ENCODE data around the gene CREM. TPM values are rescaled to one million over a fixed set of nuclear protein-coding genes. Genes with fewer than 3 reads are reported as not detected.

Gene CREM
- total RNA-seq, 2 experiments from 2014 or later: 154 to 157 TPM

DNA sequence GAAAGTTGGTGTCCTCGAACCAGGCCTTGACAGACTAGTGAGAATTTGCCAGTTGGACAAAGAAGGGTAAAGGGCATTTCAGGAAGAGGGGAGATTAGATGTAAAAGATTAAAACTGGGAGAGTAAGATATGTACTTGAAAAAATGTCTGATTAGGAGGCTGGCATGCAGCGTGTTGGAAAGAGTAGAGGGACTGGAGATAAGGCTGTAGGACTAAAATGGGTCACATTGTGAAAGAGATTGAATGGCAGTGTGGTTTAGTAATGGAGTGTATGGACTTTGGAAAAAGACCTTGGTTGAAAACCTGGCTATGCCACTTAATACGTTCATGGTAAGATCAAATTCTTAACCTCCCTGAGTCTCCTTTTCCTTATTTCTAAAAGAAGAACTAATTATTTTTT lies 14.1 kb downstream of the CREM start:
- CTCF ChIA-PET: no interaction called here
- POLR2A ChIA-PET: no interaction called here
- H3K27me3 Mint-ChIP-seq: no peaks in the 10 kb centered on the region
- no peak overlapping the region for H3K27ac Mint-ChIP-seq
- peaks cover 13% of the 10 kb centered on the region for H3K36me3 Mint-ChIP-seq (ENCODE audit: low read depth)
- H3K9me3 Mint-ChIP-seq: no peaks in the 10 kb centered on the region
- peaks cover 29% of the 10 kb centered on the region for H3K4me1 Mint-ChIP-seq
- no peak overlapping the region for H3K4me3 Mint-ChIP-seq
- DNase-seq: no peak

DNA sequence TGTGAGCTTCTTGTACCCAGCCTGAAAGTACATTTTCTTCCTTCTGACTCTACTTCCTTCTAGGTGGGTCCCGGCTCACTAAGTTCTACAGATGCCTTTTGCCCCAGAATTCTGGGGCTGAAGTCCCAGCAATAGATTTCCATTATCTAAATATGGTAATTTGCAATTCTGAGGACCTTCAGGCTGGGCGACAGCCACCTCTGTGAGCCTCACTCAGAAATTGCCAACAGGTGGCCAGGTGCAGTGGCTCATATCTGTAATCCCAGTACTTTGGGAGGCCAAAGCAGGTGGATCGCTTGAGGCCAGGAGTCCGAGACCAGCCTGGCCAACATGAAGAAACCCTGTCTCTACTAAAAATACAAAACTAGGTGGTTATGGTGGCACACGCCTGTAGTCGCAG lies 23.7 kb downstream of the CREM start:
- Mint-ChIP-seq H3K27ac (peak overlapping the region; percentile 73), H3K4me3 (peak overlapping the region; percentile 33)
- CTCF ChIA-PET: interaction anchor here (0.9 to 2.6 kb wide), 4 partner anchors 17 to 67 kb away, joined by 4 to 11 read pairs (median 6); no protein-coding TSS in a partner anchor

DNA sequence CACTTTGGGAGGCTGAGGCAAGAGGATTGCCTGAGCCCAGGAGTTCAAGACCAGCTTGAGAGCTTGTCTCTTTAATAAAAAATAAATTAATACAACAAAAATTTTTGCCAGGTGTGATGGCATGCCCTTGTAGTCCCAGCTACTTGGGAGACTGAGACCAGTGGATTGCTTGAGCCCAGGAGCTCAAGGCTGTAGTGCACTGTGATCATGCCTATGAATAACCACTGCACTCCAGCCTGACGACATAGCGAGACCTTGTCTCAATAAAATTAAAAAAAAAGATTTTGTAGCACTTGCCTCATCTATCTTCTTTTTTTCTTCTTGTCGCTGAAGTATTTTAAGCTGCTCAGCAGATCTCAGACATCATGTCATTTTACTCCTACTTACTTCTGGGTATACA lies 26.3 kb downstream of the CREM start:
- no peaks in the 10 kb centered on the region for H3K27me3 Mint-ChIP-seq
- H3K27ac Mint-ChIP-seq: no peak overlapping the region
- CTCF ChIA-PET: interaction anchor here (0.6 to 1.6 kb wide), 2 partner anchors 21 to 42 kb away, joined by 4 read pairs; no protein-coding TSS in a partner anchor
- H3K9me3 Mint-ChIP-seq: no peaks in the 10 kb centered on the region
- no peak for DNase-seq
- peaks cover 41% of the 10 kb centered on the region for H3K36me3 Mint-ChIP-seq (ENCODE audit: low read depth)
- H3K4me3 Mint-ChIP-seq: no peak overlapping the region
- POLR2A ChIA-PET: interaction anchor here (0.6 to 5.3 kb wide), 2 partner anchors 19 to 20 kb away, joined by 3 to 64 read pairs; no protein-coding TSS in a partner anchor
- peaks cover 48% of the 10 kb centered on the region for H3K4me1 Mint-ChIP-seq

More for the DNA sequence above, 23.7 kb downstream of the CREM start:
- no peak for DNase-seq
- H3K27me3 Mint-ChIP-seq: no peaks in the 10 kb centered on the region
- H3K4me1 Mint-ChIP-seq: peaks cover 57% of the 10 kb centered on the region
- H3K36me3 Mint-ChIP-seq (ENCODE audit: low read depth): peaks cover 36% of the 10 kb centered on the region
- POLR2A ChIA-PET: interaction anchor here (1.9 to 5.3 kb wide), 5 partner anchors 16 to 45 kb away, joined by 6 to 64 read pairs (median 51); partner anchors contain the start of gene CREM
- no peaks in the 10 kb centered on the region for H3K9me3 Mint-ChIP-seq

DNA sequence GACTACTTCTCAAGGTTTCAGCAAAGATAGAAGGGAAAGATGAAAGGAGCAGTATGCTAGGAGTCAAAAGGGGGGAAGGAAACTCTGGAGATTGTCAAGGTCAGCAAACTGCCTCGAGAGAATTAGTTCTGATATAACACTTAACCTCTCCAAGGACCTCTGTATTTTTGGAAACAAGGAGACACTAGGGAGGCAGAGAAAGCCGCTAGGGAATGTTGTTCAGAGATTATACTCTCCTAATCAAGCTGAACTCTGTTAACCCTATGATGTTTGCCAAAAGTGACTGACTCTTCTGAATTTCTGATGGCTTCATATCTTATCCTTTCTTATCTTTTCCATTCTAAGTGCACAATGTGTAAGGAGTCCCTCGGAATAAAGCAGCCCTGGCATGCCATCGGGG lies 27.1 kb downstream of the CREM start:
- Mint-ChIP-seq H3K4me3 (no peak overlapping the region), H3K9me3 (no peaks in the 10 kb centered on the region), H3K27ac (no peak overlapping the region), H3K4me1 (peaks cover 42% of the 10 kb centered on the region), H3K36me3 (ENCODE audit: low read depth) (peaks cover 46% of the 10 kb centered on the region), H3K27me3 (no peaks in the 10 kb centered on the region)
- ChIA-PET CTCF (interaction anchor here (0.6 to 1.6 kb wide), 2 partner anchors 22 to 42 kb away, joined by 4 read pairs; no protein-coding TSS in a partner anchor), POLR2A (interaction anchor here (0.6 to 1.1 kb wide), 2 partner anchors 21 to 26 kb away, joined by 3 read pairs; no protein-coding TSS in a partner anchor)
- no peak for DNase-seq

DNA sequence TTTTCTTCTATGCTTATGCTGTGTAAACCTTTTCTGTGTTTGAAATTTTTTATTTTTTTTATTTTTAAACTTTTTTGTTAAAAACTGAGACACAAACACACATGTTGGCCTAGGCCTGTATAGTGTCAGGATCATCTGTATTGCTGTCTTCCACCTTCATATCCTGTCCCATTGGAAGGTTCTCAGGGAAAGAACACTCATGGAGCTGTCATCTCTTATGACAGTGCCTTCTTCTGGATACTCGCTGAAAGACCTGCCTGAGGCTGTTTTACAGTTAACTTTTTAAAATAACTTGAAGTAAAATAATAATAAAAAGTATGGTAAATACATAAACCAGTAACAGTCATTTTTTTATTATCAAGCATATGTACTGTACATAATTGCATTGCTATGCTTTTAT lies 34.1 kb downstream of the CREM start:
- POLR2A ChIA-PET: no interaction called here
- DNase-seq: no peak
- CTCF ChIA-PET: interaction anchor here (0.9 to 2.0 kb wide), 2 partner anchors 12 to 35 kb away, joined by 3 to 5 read pairs; no protein-coding TSS in a partner anchor
- no peak overlapping the region for H3K27ac Mint-ChIP-seq
- no peak overlapping the region for H3K4me3 Mint-ChIP-seq
- H3K9me3 Mint-ChIP-seq: no peaks in the 10 kb centered on the region
- no peaks in the 10 kb centered on the region for H3K27me3 Mint-ChIP-seq
- peaks cover 27% of the 10 kb centered on the region for H3K36me3 Mint-ChIP-seq (ENCODE audit: low read depth)
- H3K4me1 Mint-ChIP-seq: no peaks in the 10 kb centered on the region

DNA sequence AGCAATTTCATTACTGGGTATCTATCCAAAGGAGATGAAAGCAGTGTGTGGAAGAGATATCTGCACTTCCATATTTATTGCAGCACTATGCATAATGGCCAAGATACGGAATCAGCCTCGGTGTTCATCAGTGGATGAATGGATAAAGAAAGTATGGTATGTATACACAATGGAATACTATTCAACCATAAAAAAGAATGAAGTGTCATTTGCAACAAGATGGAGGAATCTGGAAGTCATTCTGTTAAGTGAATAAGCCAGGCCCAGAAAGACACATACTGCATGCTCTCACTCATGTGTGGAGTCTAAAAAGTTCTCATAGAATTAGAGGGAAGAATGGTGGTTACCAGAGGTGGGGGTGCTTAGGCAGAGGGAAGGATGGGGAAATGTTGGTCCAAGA lies 35.3 kb downstream of the CREM start:
- Mint-ChIP-seq H3K27ac (no peak overlapping the region), H3K36me3 (ENCODE audit: low read depth) (peaks cover 23% of the 10 kb centered on the region), H3K27me3 (no peaks in the 10 kb centered on the region), H3K4me3 (no peak overlapping the region), H3K9me3 (no peaks in the 10 kb centered on the region), H3K4me1 (no peaks in the 10 kb centered on the region)
- CTCF ChIA-PET: interaction anchor here (1.1 kb wide), 1 partner anchor 34 kb away, joined by 4 read pairs; no protein-coding TSS in a partner anchor
- POLR2A ChIA-PET: no interaction called here
- DNase-seq: no peak

DNA sequence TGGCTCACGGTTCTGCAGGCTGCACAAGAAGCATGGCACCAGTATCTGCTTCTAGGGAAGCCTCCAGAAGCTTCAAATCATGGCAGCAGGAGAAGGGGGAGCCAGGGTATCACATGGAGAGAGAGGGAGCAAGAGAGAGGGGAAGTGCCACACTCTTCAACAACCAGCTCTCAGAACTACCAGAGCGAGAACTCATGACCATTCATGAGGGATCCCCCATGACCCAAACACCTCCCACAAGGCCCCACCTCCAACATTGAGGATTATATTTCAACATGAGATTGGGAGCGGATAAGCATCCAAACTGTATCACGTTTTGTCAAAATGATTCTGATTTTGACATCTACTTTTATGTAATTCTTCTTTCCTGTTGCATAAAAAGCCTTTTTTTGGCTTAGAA lies 38.5 kb downstream of the CREM start:
- no peak overlapping the region for H3K4me3 Mint-ChIP-seq
- H3K9me3 Mint-ChIP-seq: no peaks in the 10 kb centered on the region
- H3K36me3 Mint-ChIP-seq (ENCODE audit: low read depth): peaks cover 13% of the 10 kb centered on the region
- no peaks in the 10 kb centered on the region for H3K27me3 Mint-ChIP-seq
- no peak overlapping the region for H3K27ac Mint-ChIP-seq
- DNase-seq: no peak
- H3K4me1 Mint-ChIP-seq: no peaks in the 10 kb centered on the region
- CTCF ChIA-PET: interaction anchor here (0.6 kb wide), 1 partner anchor 39 kb away, joined by 3 read pairs; the partner anchor contains the start of gene CREM
- POLR2A ChIA-PET: no interaction called here

DNA sequence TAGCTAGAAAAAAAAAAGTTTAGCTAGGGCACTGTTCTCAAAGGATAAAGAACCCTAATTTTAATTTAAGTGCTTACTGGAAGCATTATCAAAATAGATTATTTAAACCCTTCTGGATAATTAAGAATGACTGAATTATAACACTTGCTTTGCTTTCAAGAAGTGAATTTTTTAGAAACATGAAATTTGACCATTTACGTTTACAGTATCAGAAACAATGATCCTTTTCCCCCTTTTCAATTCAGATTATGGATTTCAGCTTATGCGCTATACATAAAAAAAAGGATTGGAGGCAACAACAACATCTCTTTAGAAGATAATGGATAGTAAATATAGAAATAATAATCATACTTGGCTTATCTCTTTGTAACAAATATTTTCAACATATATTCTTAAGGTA lies 39.2 kb downstream of the CREM start:
- Mint-ChIP-seq H3K27me3 (no peaks in the 10 kb centered on the region), H3K4me1 (no peaks in the 10 kb centered on the region), H3K9me3 (no peaks in the 10 kb centered on the region), H3K27ac (no peak overlapping the region), H3K36me3 (ENCODE audit: low read depth) (peaks cover 12% of the 10 kb centered on the region), H3K4me3 (no peak overlapping the region)
- CTCF ChIA-PET: no interaction called here
- no peak for DNase-seq
- POLR2A ChIA-PET: interaction anchor here (1.4 kb wide), 1 partner anchor 16 kb away, joined by 6 read pairs; no protein-coding TSS in a partner anchor

DNA sequence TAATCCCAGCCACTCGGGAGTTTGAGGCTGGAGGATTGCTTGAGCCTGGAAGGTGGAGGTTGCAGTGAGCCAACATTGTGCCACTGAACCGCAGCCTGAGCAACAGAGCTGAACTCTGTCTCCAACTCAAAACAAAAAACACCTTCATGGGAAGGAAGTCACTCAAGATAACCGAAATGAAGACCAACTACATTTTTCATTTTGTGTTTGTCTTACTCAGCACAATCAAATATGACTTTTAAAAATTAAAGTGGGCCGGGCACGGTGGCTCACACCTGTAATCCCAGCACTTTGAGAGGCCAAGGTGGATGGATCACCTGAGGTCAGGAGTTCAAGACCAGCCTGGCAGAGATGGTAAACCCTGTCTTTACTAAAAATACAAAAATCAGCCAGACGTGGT lies 40.0 kb downstream of the CREM start:
- H3K36me3 Mint-ChIP-seq (ENCODE audit: low read depth): peaks cover 12% of the 10 kb centered on the region

DNA sequence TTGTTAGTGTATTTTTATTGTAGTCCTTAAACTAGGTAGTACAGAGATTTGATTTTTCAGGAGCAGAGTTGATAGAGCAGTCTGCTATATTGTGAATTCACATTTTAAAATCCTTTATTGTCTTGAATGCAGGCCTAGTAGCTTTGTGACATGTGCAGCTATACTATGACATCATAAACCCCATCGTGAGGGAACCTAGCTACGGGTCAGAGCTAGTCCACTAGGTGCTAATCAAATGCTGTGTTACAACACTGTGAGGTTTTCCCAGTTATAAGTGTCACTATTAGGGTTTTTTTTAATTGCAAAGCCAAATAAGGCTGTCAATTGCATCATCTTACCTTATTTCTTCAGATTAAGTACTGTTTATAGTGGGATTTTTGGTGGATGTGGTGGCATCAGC lies 40.7 kb downstream of the CREM start:
- DNase-seq: no peak
- Mint-ChIP-seq H3K4me3 (no peak overlapping the region), H3K36me3 (ENCODE audit: low read depth) (peaks cover 6% of the 10 kb centered on the region), H3K27ac (no peak overlapping the region), H3K9me3 (no peaks in the 10 kb centered on the region), H3K4me1 (no peaks in the 10 kb centered on the region), H3K27me3 (no peaks in the 10 kb centered on the region)
- ChIA-PET CTCF (interaction anchor here (0.6 to 0.9 kb wide), 2 partner anchors 16 to 29 kb away, joined by 3 to 4 read pairs; no protein-coding TSS in a partner anchor), POLR2A (interaction anchor here (0.9 kb wide), 1 partner anchor 11 kb away, joined by 3 read pairs; no protein-coding TSS in a partner anchor)

More for the DNA sequence above, 40.0 kb downstream of the CREM start:
- H3K4me1 Mint-ChIP-seq: no peaks in the 10 kb centered on the region
- H3K27ac Mint-ChIP-seq: no peak overlapping the region
- POLR2A ChIA-PET: interaction anchor here (0.9 to 1.4 kb wide), 2 partner anchors 11 to 17 kb away, joined by 3 to 6 read pairs; no protein-coding TSS in a partner anchor
- no peak for DNase-seq
- no peaks in the 10 kb centered on the region for H3K27me3 Mint-ChIP-seq
- CTCF ChIA-PET: interaction anchor here (0.6 to 0.9 kb wide), 2 partner anchors 17 to 28 kb away, joined by 3 to 4 read pairs; no protein-coding TSS in a partner anchor
- no peak overlapping the region for H3K4me3 Mint-ChIP-seq
- H3K9me3 Mint-ChIP-seq: no peaks in the 10 kb centered on the region

DNA sequence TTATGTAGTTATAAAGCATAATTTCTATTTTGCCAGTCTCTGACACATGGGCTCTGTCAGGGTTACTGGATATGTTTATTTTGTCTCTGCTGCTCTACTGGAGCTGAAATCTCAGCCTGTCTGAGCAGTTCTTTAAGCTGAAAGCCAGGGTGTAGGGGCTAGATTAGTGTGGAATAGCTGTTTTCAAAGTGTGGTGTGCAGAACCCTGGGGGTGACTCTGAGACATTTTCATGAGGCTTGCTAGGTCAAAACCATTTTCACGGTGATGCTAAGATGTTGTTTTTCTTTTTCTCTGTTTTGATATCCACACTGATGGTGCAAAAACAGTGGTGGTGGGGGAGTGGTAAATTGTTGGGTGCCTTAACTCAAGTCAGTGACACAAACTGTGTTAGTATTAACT lies 45.5 kb downstream of the CREM start:
- POLR2A ChIA-PET: no interaction called here
- no peak overlapping the region for H3K27ac Mint-ChIP-seq
- CTCF ChIA-PET: interaction anchor here (1.6 to 2.7 kb wide), 2 partner anchors 12 to 23 kb away, joined by 3 to 13 read pairs; no protein-coding TSS in a partner anchor

DNA sequence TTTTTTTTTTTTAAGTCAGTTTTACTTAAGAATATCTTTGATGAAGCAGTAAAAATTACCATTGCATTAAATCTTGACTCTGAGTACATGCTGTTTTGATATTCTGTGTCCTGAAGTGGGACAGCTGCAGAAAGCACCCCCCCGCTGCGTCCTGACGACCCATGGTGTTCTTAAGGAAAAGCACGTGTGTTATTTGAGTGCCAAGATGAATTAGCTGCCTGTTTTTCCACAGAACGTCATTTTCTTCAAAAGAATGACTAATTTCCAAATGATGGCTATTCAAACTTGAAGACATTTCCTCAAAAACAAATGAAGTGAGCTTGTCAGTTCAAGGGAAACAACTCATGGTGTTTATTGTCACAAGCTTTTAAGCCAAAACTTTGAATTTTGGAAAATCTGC lies 45.9 kb downstream of the CREM start:
- H3K27ac Mint-ChIP-seq: no peak overlapping the region

More for the DNA sequence above, 45.5 kb downstream of the CREM start:
- no peak overlapping the region for H3K4me3 Mint-ChIP-seq
- H3K27me3 Mint-ChIP-seq: no peaks in the 10 kb centered on the region
- DNase-seq: no peak
- no peaks in the 10 kb centered on the region for H3K9me3 Mint-ChIP-seq
- peaks cover 14% of the 10 kb centered on the region for H3K36me3 Mint-ChIP-seq (ENCODE audit: low read depth)
- peaks cover 4% of the 10 kb centered on the region for H3K4me1 Mint-ChIP-seq

DNA sequence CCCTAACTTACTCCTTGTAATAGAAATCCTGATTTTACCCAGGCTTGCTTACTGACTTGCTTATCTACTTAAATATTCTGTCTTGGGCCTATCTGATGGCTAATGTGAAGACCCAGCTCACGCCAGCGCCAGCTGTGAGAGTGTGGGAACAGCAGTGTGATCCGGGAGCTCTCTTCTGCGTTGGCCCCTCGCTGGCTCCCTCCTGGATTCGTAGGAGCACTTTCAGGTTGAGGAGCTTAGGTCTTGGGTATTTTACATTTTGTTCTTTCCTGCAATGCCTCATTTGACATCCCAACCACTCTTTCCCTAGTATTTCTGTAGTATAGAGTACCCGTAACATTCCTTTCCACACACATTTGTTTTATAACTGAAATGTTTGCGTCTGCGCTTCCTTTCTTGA lies 51.7 kb downstream of the CREM start:
- Mint-ChIP-seq H3K27me3 (no peaks in the 10 kb centered on the region), H3K9me3 (no peaks in the 10 kb centered on the region), H3K36me3 (ENCODE audit: low read depth) (peaks cover 11% of the 10 kb centered on the region), H3K4me1 (no peaks in the 10 kb centered on the region), H3K27ac (no peak overlapping the region), H3K4me3 (no peak overlapping the region)
- no peak for DNase-seq
- CTCF ChIA-PET: interaction anchor here (0.6 to 2.5 kb wide), 2 partner anchors 10 to 18 kb away, joined by 3 to 11 read pairs; no protein-coding TSS in a partner anchor
- POLR2A ChIA-PET: interaction anchor here (0.9 to 1.2 kb wide), 3 partner anchors 11 to 52 kb away, joined by 3 to 4 read pairs (median 3); partner anchors contain the start of gene CREM

More for the DNA sequence above, 45.9 kb downstream of the CREM start:
- Mint-ChIP-seq H3K27me3 (no peaks in the 10 kb centered on the region), H3K4me1 (peaks cover 4% of the 10 kb centered on the region), H3K9me3 (no peaks in the 10 kb centered on the region), H3K36me3 (ENCODE audit: low read depth) (peaks cover 14% of the 10 kb centered on the region), H3K4me3 (no peak overlapping the region)
- no peak for DNase-seq
- POLR2A ChIA-PET: no interaction called here
- CTCF ChIA-PET: interaction anchor here (1.6 to 2.7 kb wide), 2 partner anchors 12 to 23 kb away, joined by 3 to 13 read pairs; no protein-coding TSS in a partner anchor

All from activated CD4-positive, alpha-beta memory T cell treated with anti-CD3 and anti-CD28 coated beads, Interleukin-2, amount 10 ng/mL, durations not matched to agents 7 days and 5 days (primary cell).